ENCODE data around the gene ANKRD61.
"Not testable (repeated sequence)": the region's sequence is repeated elsewhere in the genome, so short reads cannot be mapped to it uniquely, and the experiment has no call there.

Gene ANKRD61

DNA sequence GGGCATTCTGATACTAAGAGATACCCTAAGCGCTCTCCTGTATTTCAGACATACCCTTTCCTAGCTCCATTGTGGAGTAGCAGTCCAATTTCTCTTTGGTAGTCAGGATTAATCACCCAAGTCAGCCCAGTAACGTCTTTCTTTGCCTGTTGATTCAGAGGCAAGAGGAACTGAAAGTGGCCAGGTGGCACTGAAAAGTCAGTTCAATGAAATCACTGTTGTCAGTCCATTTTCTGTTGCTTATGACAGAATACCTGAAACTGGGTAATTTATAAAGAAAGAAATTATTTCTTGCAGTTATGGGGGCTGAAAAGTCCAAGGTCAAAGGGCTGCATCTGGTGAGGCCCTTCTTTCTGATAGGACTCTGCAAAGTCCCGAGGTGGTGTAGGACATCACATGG is 40.2 kb downstream of the ANKRD61 start:
- TF ChIP-seq, protein P1, sequence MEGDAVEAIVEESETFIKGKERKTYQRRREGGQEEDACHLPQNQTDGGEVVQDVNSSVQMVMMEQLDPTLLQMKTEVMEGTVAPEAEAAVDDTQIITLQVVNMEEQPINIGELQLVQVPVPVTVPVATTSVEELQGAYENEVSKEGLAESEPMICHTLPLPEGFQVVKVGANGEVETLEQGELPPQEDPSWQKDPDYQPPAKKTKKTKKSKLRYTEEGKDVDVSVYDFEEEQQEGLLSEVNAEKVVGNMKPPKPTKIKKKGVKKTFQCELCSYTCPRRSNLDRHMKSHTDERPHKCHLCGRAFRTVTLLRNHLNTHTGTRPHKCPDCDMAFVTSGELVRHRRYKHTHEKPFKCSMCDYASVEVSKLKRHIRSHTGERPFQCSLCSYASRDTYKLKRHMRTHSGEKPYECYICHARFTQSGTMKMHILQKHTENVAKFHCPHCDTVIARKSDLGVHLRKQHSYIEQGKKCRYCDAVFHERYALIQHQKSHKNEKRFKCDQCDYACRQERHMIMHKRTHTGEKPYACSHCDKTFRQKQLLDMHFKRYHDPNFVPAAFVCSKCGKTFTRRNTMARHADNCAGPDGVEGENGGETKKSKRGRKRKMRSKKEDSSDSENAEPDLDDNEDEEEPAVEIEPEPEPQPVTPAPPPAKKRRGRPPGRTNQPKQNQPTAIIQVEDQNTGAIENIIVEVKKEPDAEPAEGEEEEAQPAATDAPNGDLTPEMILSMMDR (conservative IDR thresholded peaks at IDR 0.05; ENCODE audit: control insufficient read depth, insufficient read depth, low read depth, low read length), result no peak
- H3K4me3 ChIP-seq (ENCODE audit: control insufficient read depth, low read depth, low read length), result no peak overlapping the region
- DNase-seq (ENCODE audit: low read depth), result no peak

DNA sequence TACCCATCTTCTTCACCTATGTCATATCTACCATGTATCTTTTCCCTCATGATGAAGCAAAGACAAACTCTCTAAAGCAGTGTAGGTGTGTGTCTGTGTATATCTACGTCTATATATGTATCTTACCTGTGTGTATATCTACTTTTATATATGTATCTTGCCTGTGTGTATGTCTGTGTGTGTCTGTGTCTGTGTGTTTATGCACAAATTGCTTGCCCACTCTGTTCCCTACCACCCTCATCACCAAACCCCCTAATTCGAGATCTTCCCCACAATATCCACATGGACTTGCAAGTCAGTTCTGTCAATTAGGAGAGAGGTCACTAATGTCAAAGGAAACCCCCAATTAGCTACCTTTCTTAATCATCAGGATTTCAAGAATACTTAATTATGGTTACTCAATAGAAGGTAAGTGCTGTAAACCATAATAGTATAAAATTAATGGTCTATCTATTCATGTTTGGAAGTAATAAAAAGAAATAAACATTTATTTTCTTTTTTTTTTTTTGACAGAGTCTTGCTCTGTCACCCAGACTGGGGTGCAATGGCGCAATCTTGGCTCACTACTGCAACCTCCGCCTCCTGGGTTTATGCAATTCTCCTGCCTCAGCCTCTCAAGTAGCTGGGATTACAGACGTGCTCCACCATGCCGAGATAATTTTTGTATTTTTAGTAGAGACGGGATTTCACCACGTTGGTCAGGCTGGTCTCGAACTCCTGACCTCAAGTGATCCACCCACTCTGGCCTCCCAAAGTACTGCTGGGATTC is 43.6 kb downstream of the ANKRD61 start:
- no peak for DNase-seq (ENCODE audit: low read depth)
- TF ChIP-seq, protein P1 (conservative IDR thresholded peaks at IDR 0.05; ENCODE audit: control insufficient read depth, insufficient read depth, low read depth, low read length), result no peak
- no peak overlapping the region for H3K4me3 ChIP-seq (ENCODE audit: control insufficient read depth, low read depth, low read length)

DNA sequence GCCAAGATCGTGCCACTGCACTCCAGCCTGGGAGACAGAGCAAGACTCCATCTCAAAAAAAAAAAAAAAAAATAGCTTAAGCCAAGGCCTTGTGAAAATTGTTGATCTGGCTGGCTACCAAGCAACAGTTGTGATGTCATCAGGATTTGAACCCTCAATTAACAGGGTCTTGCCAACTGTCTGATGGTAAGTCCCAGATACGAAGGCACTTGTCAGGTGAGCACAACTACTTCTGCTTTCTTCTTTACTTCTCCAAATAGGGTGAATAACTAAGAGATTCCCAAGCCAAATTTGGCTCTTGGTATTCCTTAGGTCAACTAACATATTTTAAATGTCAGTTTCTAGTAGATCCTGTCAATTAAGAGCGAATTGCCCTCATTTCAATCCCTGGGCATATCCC is 47.4 kb downstream of the ANKRD61 start:
- DNase-seq (ENCODE audit: low read depth), result no peak
- TF ChIP-seq, protein P1 (conservative IDR thresholded peaks at IDR 0.05; ENCODE audit: control insufficient read depth, insufficient read depth, low read depth, low read length), result no peak
- no peak overlapping the region for H3K4me3 ChIP-seq (ENCODE audit: control insufficient read depth, low read depth, low read length)

DNA sequence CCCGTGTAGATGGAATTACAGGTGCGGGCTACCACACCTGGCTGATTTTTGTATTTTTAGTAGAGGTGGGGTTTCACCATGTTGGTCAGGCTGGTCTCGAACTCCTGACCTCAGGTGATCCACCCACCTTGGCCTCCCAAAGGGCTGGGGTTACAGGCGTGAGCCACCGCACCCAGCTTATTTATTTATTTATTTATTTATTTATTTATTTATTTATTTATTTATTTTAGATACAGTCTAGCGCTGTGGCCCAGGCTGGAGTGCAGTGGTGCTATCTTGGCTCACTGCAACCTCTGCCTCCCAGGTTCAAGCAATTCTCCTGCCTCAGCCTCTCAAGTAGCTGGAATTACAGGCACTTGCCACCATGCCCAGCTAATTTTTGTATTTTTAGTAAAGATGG is 51.9 kb downstream of the ANKRD61 start:
- H3K4me3 ChIP-seq (ENCODE audit: control insufficient read depth, low read depth, low read length); DNase-seq (ENCODE audit: low read depth): not testable (repeated sequence)
